Right atrium auricular region (tissue), 2 donors: ENCODE results near the gene ALDH3B2. TPM values are rescaled to one million over a fixed set of nuclear protein-coding genes. Genes with fewer than 3 reads are reported as not detected.

Experiments
- DNase-seq: peaks from one replicate; pipeline ENCODE4 v3.0.0-alpha.2; 2019; ENCODE audit warnings: low spot score
- H3K27ac ChIP-seq, 2 donors: fragments of 200-600 bp; sonication (generic); 1 replicate in 1 of 2; 2 replicates in 1 of 2; pipeline ENCODE4 v1.5.1; 2016 to 2019
- H3K27me3 ChIP-seq, 2 donors: fragments of 200-600 bp; sonication (generic); one replicate each; pipeline versions ENCODE4 v1.5.1 to v1.6.0; 2017 to 2019
- H3K36me3 ChIP-seq: fragments of 200-600 bp; sonication (generic); one replicate; pipeline ENCODE4 v1.5.1; 2016
- H3K4me1 ChIP-seq, 2 donors: fragments of 200-600 bp; sonication (generic); one replicate each; pipeline versions ENCODE4 v1.5.1 to v1.6.0; 2017 to 2019
- H3K4me3 ChIP-seq, 2 donors: fragments of 200-600 bp; sonication (generic); 1 replicate in 1 of 2; 2 replicates in 1 of 2; pipeline ENCODE4 v1.5.1; 2017 to 2019; ENCODE audit warnings: mild to moderate bottlenecking in 1 of 2, moderate library complexity in 1 of 2
- H3K9me3 ChIP-seq, 2 donors: fragments of 200-600 bp; sonication (generic); one replicate each; pipeline ENCODE4 v1.5.1; 2019
- total RNA-seq, 2 donors: library from RNA; depleted of rRNA; stranded (reverse); fragments of >200 nt; gene quantifications; one replicate each; pipeline ENCODE4 v1.1.0, GENCODE V29; 2016
- TF ChIP-seq, protein P1 (sequence below), 2 donors: fragments of 200-600 bp; sonication (generic); IDR thresholded peaks; one replicate each; pipeline ENCODE4 v1.5.1; 2019; ENCODE audit warnings: antibody characterized with exemption in 2 of 2

The ALDH3B2 gene
- total RNA-seq, 2 donors from 2014 or later: not detected

GRCh38 chr11:67631411-67631810 is 43.0 kb downstream of the ALDH3B2 start:
- peak overlapping the region; percentile 93 to 95 for H3K27ac ChIP-seq
- no peak for DNase-seq
- no peaks in the 10 kb centered on the region for H3K27me3 ChIP-seq
- H3K4me1 ChIP-seq: peaks cover 0 to 31% of the 10 kb centered on the region in 2 donors
- H3K36me3 ChIP-seq: no peaks in the 10 kb centered on the region
- no peaks in the 10 kb centered on the region for H3K9me3 ChIP-seq
- no peak overlapping the region for H3K4me3 ChIP-seq
- TF ChIP-seq, protein P1, sequence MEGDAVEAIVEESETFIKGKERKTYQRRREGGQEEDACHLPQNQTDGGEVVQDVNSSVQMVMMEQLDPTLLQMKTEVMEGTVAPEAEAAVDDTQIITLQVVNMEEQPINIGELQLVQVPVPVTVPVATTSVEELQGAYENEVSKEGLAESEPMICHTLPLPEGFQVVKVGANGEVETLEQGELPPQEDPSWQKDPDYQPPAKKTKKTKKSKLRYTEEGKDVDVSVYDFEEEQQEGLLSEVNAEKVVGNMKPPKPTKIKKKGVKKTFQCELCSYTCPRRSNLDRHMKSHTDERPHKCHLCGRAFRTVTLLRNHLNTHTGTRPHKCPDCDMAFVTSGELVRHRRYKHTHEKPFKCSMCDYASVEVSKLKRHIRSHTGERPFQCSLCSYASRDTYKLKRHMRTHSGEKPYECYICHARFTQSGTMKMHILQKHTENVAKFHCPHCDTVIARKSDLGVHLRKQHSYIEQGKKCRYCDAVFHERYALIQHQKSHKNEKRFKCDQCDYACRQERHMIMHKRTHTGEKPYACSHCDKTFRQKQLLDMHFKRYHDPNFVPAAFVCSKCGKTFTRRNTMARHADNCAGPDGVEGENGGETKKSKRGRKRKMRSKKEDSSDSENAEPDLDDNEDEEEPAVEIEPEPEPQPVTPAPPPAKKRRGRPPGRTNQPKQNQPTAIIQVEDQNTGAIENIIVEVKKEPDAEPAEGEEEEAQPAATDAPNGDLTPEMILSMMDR (IDR thresholded peaks at IDR 0.05): no peak

GRCh38 chr11:67630943-67631331 is 43.5 kb downstream of the ALDH3B2 start:
- H3K4me1 ChIP-seq: peaks cover 0 to 31% of the 10 kb centered on the region in 2 donors
- TF ChIP-seq, protein P1 (IDR thresholded peaks at IDR 0.05): peak in 1 of 2 donors; percentile 26
- no peaks in the 10 kb centered on the region for H3K36me3 ChIP-seq
- no peaks in the 10 kb centered on the region for H3K27me3 ChIP-seq
- H3K27ac ChIP-seq: peak overlapping the region; percentile 93 to 95
- H3K9me3 ChIP-seq: no peaks in the 10 kb centered on the region
- no peak for DNase-seq
- H3K4me3 ChIP-seq: peak overlapping the region; percentile 37 to 69

- no peaks in the 10 kb centered on the region for H3K36me3 ChIP-seq
- no peaks in the 10 kb centered on the region for H3K27me3 ChIP-seq
- peak overlapping the region; percentile 54 to 69 for H3K4me3 ChIP-seq
- H3K9me3 ChIP-seq: no peaks in the 10 kb centered on the region
- TF ChIP-seq, protein P1 (IDR thresholded peaks at IDR 0.05): peak; percentile 51 to 81
- H3K27ac ChIP-seq: peak overlapping the region; percentile 93 to 95
- H3K4me1 ChIP-seq: peaks cover 0 to 31% of the 10 kb centered on the region in 2 donors
- DNase-seq: peak; percentile 97
Measured at GRCh38 chr11:67630228-67630942, 44.0 kb downstream of the ALDH3B2 start.

DNA sequence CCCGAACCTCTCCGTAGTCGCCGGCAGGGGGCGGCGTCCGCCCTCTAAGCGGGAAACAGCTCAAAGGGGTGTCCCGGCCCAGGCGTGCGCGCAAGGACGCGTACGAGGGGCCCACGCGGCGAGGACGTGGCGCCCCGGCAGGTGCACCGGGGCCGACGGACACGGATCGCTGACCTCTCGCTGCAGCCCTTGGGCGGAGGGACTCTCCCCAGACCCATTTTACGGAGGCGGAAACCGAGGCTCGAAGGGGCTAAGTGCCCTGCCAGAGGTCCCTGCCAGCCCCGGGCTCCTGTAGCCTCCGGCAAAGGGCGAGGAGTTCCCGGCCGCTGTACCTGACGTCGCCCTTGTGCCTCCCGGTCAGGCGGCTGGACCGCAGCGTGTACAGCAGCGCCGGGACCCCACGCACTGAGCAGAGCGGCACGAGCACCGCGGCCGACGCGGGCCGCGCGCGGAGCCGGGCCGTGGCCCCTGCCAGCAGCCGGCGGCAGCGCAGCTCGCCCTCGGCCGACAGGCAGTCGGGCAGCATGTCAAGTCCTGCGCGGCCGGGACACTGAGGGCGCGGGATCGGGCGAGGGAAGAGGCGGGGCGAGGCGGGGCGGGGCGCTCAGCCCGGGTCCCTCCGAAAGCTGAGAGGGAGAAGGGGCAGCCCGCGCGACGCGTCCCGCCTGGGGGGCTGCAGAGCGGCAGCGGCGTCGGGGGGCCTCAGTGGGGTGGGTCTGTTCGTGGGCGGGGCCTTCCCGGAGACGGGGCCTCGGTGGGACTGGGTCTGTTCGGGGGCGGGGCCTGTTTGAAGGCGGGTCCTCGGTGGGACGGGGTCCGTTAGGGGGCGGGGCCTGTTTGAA is 44.8 kb downstream of the ALDH3B2 start, which contains the start of gene NUDT8:
Gene NUDT8, minus strand, starts transcription at position 552 of the 842 bp plus-strand sequence. Its CDS starts 26 bp downstream, at position 526.
- Histone ChIP-seq H3K4me1 (peaks cover 0 to 31% of the 10 kb centered on the region in 2 donors), H3K27ac (peak within 1 kb of the TSS; percentile 93 to 95), H3K36me3 (no peaks in the 10 kb centered on the region), H3K9me3 (no peaks in the 10 kb centered on the region), H3K27me3 (no peaks in the 10 kb centered on the region), H3K4me3 (peak within 1 kb of the TSS; percentile 54 to 69)
- TF ChIP-seq, protein P1 (IDR thresholded peaks at IDR 0.05): peak; percentile 67 to 90
- peak; percentile 87 for DNase-seq

- no peaks in the 10 kb centered on the region for H3K9me3 ChIP-seq
- peak overlapping the region; percentile 54 to 69 for H3K4me3 ChIP-seq
- H3K36me3 ChIP-seq: no peaks in the 10 kb centered on the region
- TF ChIP-seq, protein P1 (IDR thresholded peaks at IDR 0.05): no peak
- peak overlapping the region; percentile 93 to 95 for H3K27ac ChIP-seq
- H3K27me3 ChIP-seq: no peaks in the 10 kb centered on the region
- H3K4me1 ChIP-seq: peaks cover 0 to 31% of the 10 kb centered on the region in 2 donors
- no peak for DNase-seq
Measured at GRCh38 chr11:67628710-67629385, 45.6 kb downstream of the ALDH3B2 start.
